Activated T-helper 2 cell treated with anti-CD3 and anti-CD28 coated beads, Interferon-gamma antibody, Interleukin-2, Interleukin-4, amounts not matched to agents 10 μg/mL and 5 μg/mL and 100 μg/mL, durations not matched to agents 14 hours and 24 hours and 36 hours (primary cell): Measurements from ENCODE around the gene FAM118B. TPM values are rescaled to one million over a fixed set of nuclear protein-coding genes. Genes with fewer than 3 reads are reported as not detected.

Experiments
- DNase-seq: peaks from one replicate; pipeline ENCODE4 v3.0.0; 2021; ENCODE audit warnings: low spot score
- H3K27ac Mint-ChIP-seq: one replicate; pipeline ENCODE4 v1.8.0; 2021; ENCODE audit warnings: mixed read lengths
- H3K27me3 Mint-ChIP-seq: one replicate; pipeline ENCODE4 v1.8.0; 2021; ENCODE audit warnings: low read depth, mixed read lengths
- H3K36me3 Mint-ChIP-seq: one replicate; pipeline ENCODE4 v1.8.0; 2021; ENCODE audit warnings: low read depth, mixed read lengths
- H3K4me1 Mint-ChIP-seq: one replicate; pipeline ENCODE4 v1.8.0; 2021; ENCODE audit warnings: low read depth, mixed read lengths
- H3K4me3 Mint-ChIP-seq: one replicate; pipeline ENCODE4 v1.8.0; 2021; ENCODE audit warnings: low read depth, mild to moderate bottlenecking, moderate library complexity, mixed read lengths
- H3K9me3 Mint-ChIP-seq: one replicate; pipeline ENCODE4 v1.8.0; 2021; ENCODE audit warnings: mixed read lengths
- intact Hi-C: fragments of 100-400 bp; cut with micrococcal nuclease; formaldehyde crosslinking; loops from one replicate; pipeline ENCODE4 v1.15.1; 2023
- total RNA-seq: library from RNA; stranded (reverse); gene quantifications from 2 replicates; pipeline ENCODE4 v1.2.3, GENCODE V29; 2022

FAM118B gene
- total RNA-seq, 1 donor from 2014 or later = 11.6 TPM

GRCh38 chr11:126214441-126214840 lies 2.9 kb downstream of the FAM118B start:
- intact Hi-C loops = loop anchor here (5.0 kb wide), 1 partner anchor 138 kb away; no protein-coding TSS in a partner anchor
- Mint-ChIP-seq H3K27me3 (no peaks in the 10 kb centered on the region), H3K4me3 (no peak overlapping the region), H3K9me3 (no peaks in the 10 kb centered on the region), H3K4me1 (peaks cover 33% of the 10 kb centered on the region), H3K27ac (no peak overlapping the region), H3K36me3 (peaks cover 17% of the 10 kb centered on the region)
- no peak for DNase-seq

GRCh38 chr11:126214841-126215240 lies 3.3 kb downstream of the FAM118B start:
- DNase-seq = no peak
- no peaks in the 10 kb centered on the region for H3K27me3 Mint-ChIP-seq
- H3K27ac Mint-ChIP-seq = no peak overlapping the region
- peaks cover 33% of the 10 kb centered on the region for H3K4me1 Mint-ChIP-seq
- peaks cover 15% of the 10 kb centered on the region for H3K36me3 Mint-ChIP-seq
- no peak overlapping the region for H3K4me3 Mint-ChIP-seq
- intact Hi-C loops = loop anchor here (5.0 kb wide), 1 partner anchor 137 kb away; no protein-coding TSS in a partner anchor
- H3K9me3 Mint-ChIP-seq = no peaks in the 10 kb centered on the region

GRCh38 chr11:126216526-126217305 lies 5.1 kb downstream of the FAM118B start:
- no peak for DNase-seq
- H3K9me3 Mint-ChIP-seq = no peaks in the 10 kb centered on the region
- H3K27me3 Mint-ChIP-seq = no peaks in the 10 kb centered on the region
- H3K4me1 Mint-ChIP-seq = peaks cover 26% of the 10 kb centered on the region
- intact Hi-C loops = no loop called here
- no peak overlapping the region for H3K27ac Mint-ChIP-seq
- no peaks in the 10 kb centered on the region for H3K36me3 Mint-ChIP-seq
- no peak overlapping the region for H3K4me3 Mint-ChIP-seq

- no peaks in the 10 kb centered on the region for H3K27me3 Mint-ChIP-seq
- no peak overlapping the region for H3K4me3 Mint-ChIP-seq
- no peaks in the 10 kb centered on the region for H3K9me3 Mint-ChIP-seq
- H3K27ac Mint-ChIP-seq = no peak overlapping the region
- peaks cover 19% of the 10 kb centered on the region for H3K4me1 Mint-ChIP-seq
- intact Hi-C loops = no loop called here
- H3K36me3 Mint-ChIP-seq = no peaks in the 10 kb centered on the region
- no peak for DNase-seq
Measured at GRCh38 chr11:126217491-126217890, 5.9 kb downstream of the FAM118B start.

GRCh38 chr11:126219547-126219946 lies 8.0 kb downstream of the FAM118B start:
- no peak for DNase-seq
- H3K4me3 Mint-ChIP-seq = no peak overlapping the region
- no peaks in the 10 kb centered on the region for H3K9me3 Mint-ChIP-seq
- H3K27me3 Mint-ChIP-seq = no peaks in the 10 kb centered on the region
- H3K27ac Mint-ChIP-seq = no peak overlapping the region
- H3K4me1 Mint-ChIP-seq = peaks cover 12% of the 10 kb centered on the region
- H3K36me3 Mint-ChIP-seq = no peaks in the 10 kb centered on the region
- intact Hi-C loops = no loop called here

GRCh38 chr11:126224647-126225294 lies 13.2 kb downstream of the FAM118B start:
- H3K27me3 Mint-ChIP-seq = no peaks in the 10 kb centered on the region
- peaks cover 3% of the 10 kb centered on the region for H3K4me1 Mint-ChIP-seq
- no peak overlapping the region for H3K4me3 Mint-ChIP-seq
- intact Hi-C loops = no loop called here
- no peaks in the 10 kb centered on the region for H3K9me3 Mint-ChIP-seq
- DNase-seq = no peak
- no peaks in the 10 kb centered on the region for H3K36me3 Mint-ChIP-seq
- no peak overlapping the region for H3K27ac Mint-ChIP-seq

- Mint-ChIP-seq H3K4me3 (no peak overlapping the region), H3K4me1 (peaks cover 2% of the 10 kb centered on the region), H3K36me3 (no peaks in the 10 kb centered on the region), H3K9me3 (no peaks in the 10 kb centered on the region), H3K27me3 (no peaks in the 10 kb centered on the region), H3K27ac (no peak overlapping the region)
- DNase-seq = no peak
- intact Hi-C loops = no loop called here
Measured at GRCh38 chr11:126225295-126225665, 13.7 kb downstream of the FAM118B start.

- no peaks in the 10 kb centered on the region for H3K27me3 Mint-ChIP-seq
- peaks cover 5% of the 10 kb centered on the region for H3K36me3 Mint-ChIP-seq
- intact Hi-C loops = no loop called here
- no peak for DNase-seq
- no peak overlapping the region for H3K4me3 Mint-ChIP-seq
- H3K27ac Mint-ChIP-seq = no peak overlapping the region
- H3K9me3 Mint-ChIP-seq = no peaks in the 10 kb centered on the region
- peaks cover 1% of the 10 kb centered on the region for H3K4me1 Mint-ChIP-seq
Measured at GRCh38 chr11:126226334-126227084, 14.9 kb downstream of the FAM118B start.

GRCh38 chr11:126229858-126230540 lies 18.4 kb downstream of the FAM118B start:
- intact Hi-C loops = no loop called here
- H3K4me1 Mint-ChIP-seq = no peaks in the 10 kb centered on the region
- no peak overlapping the region for H3K27ac Mint-ChIP-seq
- H3K27me3 Mint-ChIP-seq = no peaks in the 10 kb centered on the region
- no peak overlapping the region for H3K4me3 Mint-ChIP-seq
- no peak for DNase-seq
- peaks cover 5% of the 10 kb centered on the region for H3K36me3 Mint-ChIP-seq
- H3K9me3 Mint-ChIP-seq = no peaks in the 10 kb centered on the region

GRCh38 chr11:126231725-126232459 lies 20.3 kb downstream of the FAM118B start:
- Mint-ChIP-seq H3K36me3 (peaks cover 13% of the 10 kb centered on the region), H3K27ac (no peak overlapping the region)
- intact Hi-C loops = no loop called here

GRCh38 chr11:126232683-126233082 lies 21.1 kb downstream of the FAM118B start:
- H3K4me3 Mint-ChIP-seq = no peak overlapping the region
- no peaks in the 10 kb centered on the region for H3K27me3 Mint-ChIP-seq
- H3K36me3 Mint-ChIP-seq = peaks cover 13% of the 10 kb centered on the region
- H3K9me3 Mint-ChIP-seq = no peaks in the 10 kb centered on the region
- DNase-seq = no peak
- no peaks in the 10 kb centered on the region for H3K4me1 Mint-ChIP-seq
- intact Hi-C loops = no loop called here
- no peak overlapping the region for H3K27ac Mint-ChIP-seq

More at GRCh38 chr11:126231725-126232459, 20.3 kb downstream of the FAM118B start:
- Mint-ChIP-seq H3K27me3 (no peaks in the 10 kb centered on the region), H3K9me3 (no peaks in the 10 kb centered on the region), H3K4me3 (no peak overlapping the region), H3K4me1 (no peaks in the 10 kb centered on the region)
- no peak for DNase-seq

- DNase-seq = no peak
- no peaks in the 10 kb centered on the region for H3K4me1 Mint-ChIP-seq
- H3K9me3 Mint-ChIP-seq = no peaks in the 10 kb centered on the region
- no peaks in the 10 kb centered on the region for H3K27me3 Mint-ChIP-seq
- H3K4me3 Mint-ChIP-seq = no peak overlapping the region
- intact Hi-C loops = no loop called here
- peaks cover 13% of the 10 kb centered on the region for H3K36me3 Mint-ChIP-seq
- H3K27ac Mint-ChIP-seq = no peak overlapping the region
Measured at GRCh38 chr11:126233391-126233790, 21.8 kb downstream of the FAM118B start.
